Measurements from ENCODE around the gene SMDT1.

SMDT1 gene

GRCh38 chr22:42079319-42080251 is at the start of gene SMDT1:
Gene SMDT1 (plus strand): TSS chr22:42079700. CDS start chr22:42079769, 69 bp downstream.
- DNase-seq: peak; percentile 94

- DNase-seq: no peak
Observed at GRCh38 chr22:42033263-42034181, 46.0 kb upstream of the SMDT1 start.

- no peak for DNase-seq
Observed at GRCh38 chr22:42035256-42035655, 44.2 kb upstream of the SMDT1 start.

- no peak for DNase-seq
Observed at GRCh38 chr22:42039271-42039670, 40.2 kb upstream of the SMDT1 start.

- DNase-seq: no peak
Observed at GRCh38 chr22:42041784-42042183, 37.7 kb upstream of the SMDT1 start.

GRCh38 chr22:42050641-42051180 is 28.8 kb upstream of the SMDT1 start:
- no peak for DNase-seq

GRCh38 chr22:42052765-42053164 is 26.7 kb upstream of the SMDT1 start:
- DNase-seq: no peak

- no peak for DNase-seq
Observed at GRCh38 chr22:42056757-42057511, 22.6 kb upstream of the SMDT1 start.

GRCh38 chr22:42060489-42060888 is 19.0 kb upstream of the SMDT1 start:
- DNase-seq: no peak

GRCh38 chr22:42061041-42061440 is 18.5 kb upstream of the SMDT1 start:
- DNase-seq: no peak

- no peak for DNase-seq
Observed at GRCh38 chr22:42062506-42063170, 16.9 kb upstream of the SMDT1 start.

GRCh38 chr22:42064629-42065028 is 14.9 kb upstream of the SMDT1 start:
- DNase-seq: no peak

- DNase-seq: no peak
Observed at GRCh38 chr22:42065438-42066125, 13.9 kb upstream of the SMDT1 start.

- no peak for DNase-seq
Observed at GRCh38 chr22:42066126-42066761, 13.3 kb upstream of the SMDT1 start.

- DNase-seq: no peak
Observed at GRCh38 chr22:42066937-42067336, 12.6 kb upstream of the SMDT1 start.

- no peak for DNase-seq
Observed at GRCh38 chr22:42067671-42068251, 11.7 kb upstream of the SMDT1 start.

- no peak for DNase-seq
Observed at GRCh38 chr22:42068291-42068690, 11.2 kb upstream of the SMDT1 start.

- no peak for DNase-seq
Observed at GRCh38 chr22:42069801-42070516, 9.5 kb upstream of the SMDT1 start.

- peak; percentile 85 for DNase-seq
Observed at GRCh38 chr22:42070517-42071422, 8.7 kb upstream of the SMDT1 start, which contains the start of gene NAGA. Gene NAGA (minus strand): TSS chr22:42070812. CDS start chr22:42070297, 515 bp downstream.

Data from NCI-H446 treated with DMSO at 0.1 percent for 48 hours (cell line).